ENCODE measurements around the gene CAMK4. TPM values are rescaled to one million over a fixed set of nuclear protein-coding genes. Genes with fewer than 3 reads are reported as not detected.

Gene CAMK4
- total RNA-seq, 2 experiments from 2014 or later = 33.3 to 36.5 TPM

DNA sequence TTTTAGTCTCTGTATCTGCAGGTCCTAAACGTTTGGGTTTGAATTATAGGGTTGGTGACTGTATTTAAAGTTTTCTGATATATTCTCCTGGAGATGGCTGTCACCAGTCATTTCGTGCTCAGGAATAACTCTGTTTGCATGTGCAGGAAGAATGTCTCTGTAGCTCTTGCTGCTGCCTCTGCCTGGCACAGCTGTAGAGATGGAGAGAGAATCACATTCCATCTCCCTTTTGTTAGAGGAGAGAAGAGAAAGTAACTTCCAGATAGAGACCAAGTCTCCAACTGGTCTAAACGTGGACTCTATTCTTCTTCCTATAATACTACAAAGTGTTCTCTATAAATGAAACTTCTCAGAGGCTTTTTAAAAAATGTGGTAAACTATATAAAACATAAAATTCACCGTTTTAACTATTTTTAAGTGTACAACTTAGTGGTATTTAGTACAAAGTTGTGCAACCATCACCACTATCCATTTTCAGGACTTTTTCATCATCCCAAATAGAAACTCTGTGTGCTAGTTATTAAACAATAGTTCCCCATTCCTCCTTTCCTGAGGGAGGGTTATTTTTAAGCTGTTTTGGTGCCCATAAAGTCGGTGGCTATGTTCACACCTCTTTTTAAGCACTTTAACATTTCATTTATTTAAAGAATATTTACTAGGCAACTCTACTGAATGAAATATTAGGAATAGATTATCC, 308.9 kb downstream of the CAMK4 start:
- intact Hi-C loops (cut with micrococcal nuclease) = loop anchor here (5.0 kb wide), 4 partner anchors 196 to 614 kb away; partner anchors contain the start of gene NREP

DNA sequence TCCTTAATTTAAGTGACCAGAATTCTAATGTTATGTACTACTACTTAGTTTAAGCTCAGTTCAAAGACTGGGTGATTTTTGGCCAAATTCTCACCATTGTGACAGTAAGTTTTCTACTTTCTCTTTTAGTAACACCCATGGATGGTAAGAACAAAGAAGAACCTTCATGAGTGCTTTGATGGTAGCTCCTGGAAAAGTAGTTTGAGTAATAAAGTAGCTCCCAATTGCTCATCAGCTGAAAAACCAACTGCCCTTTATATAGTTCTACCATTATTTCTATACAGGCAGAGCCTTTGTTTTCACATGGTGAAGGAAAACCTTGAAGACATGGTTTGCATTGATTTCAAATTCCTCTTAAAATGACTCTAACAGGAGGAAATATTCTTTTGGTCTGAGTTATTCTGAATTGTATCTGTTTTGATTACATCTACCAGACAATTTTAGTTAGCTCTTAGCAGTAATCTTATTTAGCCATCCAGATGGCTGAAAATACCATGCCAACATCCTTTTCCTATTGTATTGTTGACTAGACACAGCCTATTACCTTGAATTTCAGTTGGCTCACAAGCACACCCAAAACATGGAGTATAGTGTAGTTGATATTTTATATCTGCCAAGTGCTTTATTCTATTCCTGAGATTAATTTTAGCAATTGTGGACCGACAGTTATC, 311.8 kb downstream of the CAMK4 start:
- intact Hi-C loops (cut with micrococcal nuclease) = no loop called here
- H3K27ac Mint-ChIP-seq = no peak overlapping the region
- CTCF ChIA-PET = no interaction called here
- H3K4me1 Mint-ChIP-seq (ENCODE audit: low read depth) = peaks cover 4% of the 10 kb centered on the region
- H3K36me3 Mint-ChIP-seq = no peaks in the 10 kb centered on the region
- POLR2A ChIA-PET = no interaction called here
- H3K27me3 Mint-ChIP-seq = peaks cover 15% of the 10 kb centered on the region
- peaks cover 3% of the 10 kb centered on the region for H3K9me3 Mint-ChIP-seq
- no peak overlapping the region for H3K4me3 Mint-ChIP-seq
- no peak for DNase-seq

More for the DNA sequence above, 308.9 kb downstream of the CAMK4 start:
- ChIA-PET POLR2A (no interaction called here), CTCF (interaction anchor here (0.7 to 4.9 kb wide), 4 partner anchors 9 to 22 kb away, joined by 3 to 41 read pairs (median 17); partner anchors contain the start of gene STARD4)
- DNase-seq = no peak
- H3K27ac Mint-ChIP-seq = no peak overlapping the region
- peaks cover 17% of the 10 kb centered on the region for H3K4me1 Mint-ChIP-seq (ENCODE audit: low read depth)
- H3K9me3 Mint-ChIP-seq = peaks cover 3% of the 10 kb centered on the region
- H3K27me3 Mint-ChIP-seq = peaks cover 4% of the 10 kb centered on the region
- H3K36me3 Mint-ChIP-seq = no peaks in the 10 kb centered on the region
- H3K4me3 Mint-ChIP-seq = no peak overlapping the region

DNA sequence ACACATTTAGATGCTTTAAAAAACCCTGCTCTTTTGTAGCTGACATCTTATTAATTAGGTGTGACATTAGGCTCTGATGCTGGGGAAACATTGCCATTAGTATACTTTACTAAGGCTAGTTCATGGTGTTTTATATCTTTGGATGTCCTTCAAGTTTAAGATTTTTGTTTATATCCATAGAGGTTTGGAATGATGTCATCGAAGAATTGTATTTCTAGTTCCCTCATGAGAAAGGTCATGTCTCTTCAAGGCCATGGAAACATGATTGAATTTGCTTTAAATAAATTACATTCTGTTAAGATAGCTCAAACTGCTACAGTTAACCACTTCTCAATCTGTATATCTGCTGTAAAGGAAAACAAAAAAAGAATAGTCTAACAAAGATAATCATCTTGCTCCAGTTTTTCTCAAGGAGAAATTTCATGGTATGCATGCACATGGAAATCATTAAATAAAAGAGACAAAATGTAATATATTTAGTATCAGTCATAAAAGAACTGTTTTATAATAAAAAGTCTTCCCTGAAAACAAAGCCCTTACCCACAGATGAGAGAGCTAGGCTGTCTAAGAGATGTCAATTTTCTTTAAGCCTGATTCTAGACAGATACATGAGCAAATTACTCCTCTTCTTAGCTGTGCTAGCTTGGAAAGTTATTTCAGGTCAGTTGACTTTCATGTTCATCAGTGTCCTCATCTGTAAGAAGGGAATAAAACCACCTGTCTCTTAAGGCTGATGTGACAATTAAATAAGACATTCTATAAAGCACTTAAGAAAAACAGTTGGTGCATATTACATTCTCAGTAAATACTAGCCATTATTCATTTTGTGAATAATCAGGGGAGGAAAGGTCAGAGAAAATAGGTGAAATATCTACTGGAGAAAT, 313.2 kb downstream of the CAMK4 start:
- CTCF ChIA-PET = no interaction called here
- Mint-ChIP-seq H3K27ac (no peak overlapping the region), H3K4me1 (ENCODE audit: low read depth) (no peaks in the 10 kb centered on the region), H3K9me3 (peaks cover 3% of the 10 kb centered on the region), H3K27me3 (peaks cover 17% of the 10 kb centered on the region), H3K4me3 (no peak overlapping the region), H3K36me3 (no peaks in the 10 kb centered on the region)
- no peak for DNase-seq
- intact Hi-C loops (cut with micrococcal nuclease) = no loop called here
- POLR2A ChIA-PET = no interaction called here

Other genes starting within 250 kb of the CAMK4 start
- under 1 TPM; 0.34 to 0.55 TPM for gene TSLP, start 152.7 kb upstream of the CAMK4 start, total RNA-seq
- 10 to 100 TPM; 43.5 to 44.1 TPM for gene WDR36, start 132.0 kb upstream of the CAMK4 start, total RNA-seq